ENCODE measurements around the gene HNF1B.
A peak's percentile ranks its signal among the peaks of the same experiment; 100 is the strongest.

The HNF1B gene

GRCh38 chr17:37731056-37731455 is 13.8 kb downstream of the HNF1B start:
- DNase-seq: no peak

GRCh38 chr17:37729905-37730304 is 15.0 kb downstream of the HNF1B start:
- DNase-seq: no peak

GRCh38 chr17:37726891-37727675 is 17.8 kb downstream of the HNF1B start:
- no peak for DNase-seq

- DNase-seq: no peak
These were observed 18.6 kb downstream of the HNF1B start for GRCh38 chr17:37726248-37726647.

- no peak for DNase-seq
These were observed 19.2 kb downstream of the HNF1B start for GRCh38 chr17:37725601-37726146.

GRCh38 chr17:37725021-37725595 is 19.8 kb downstream of the HNF1B start:
- no peak for DNase-seq

GRCh38 chr17:37720989-37721388 is 23.9 kb downstream of the HNF1B start:
- DNase-seq: no peak

GRCh38 chr17:37719866-37720265 is 25.0 kb downstream of the HNF1B start:
- no peak for DNase-seq

GRCh38 chr17:37718324-37719048 is 26.4 kb downstream of the HNF1B start:
- DNase-seq: no peak

- DNase-seq: no peak
These were observed 27.1 kb downstream of the HNF1B start for GRCh38 chr17:37717627-37718323.

- DNase-seq: peak; percentile 32 to 41
These were observed 30.0 kb downstream of the HNF1B start for GRCh38 chr17:37714897-37715296.

GRCh38 chr17:37713624-37714023 is 31.2 kb downstream of the HNF1B start:
- DNase-seq: no peak

- DNase-seq: no peak
These were observed 31.8 kb downstream of the HNF1B start for GRCh38 chr17:37713028-37713431.

- DNase-seq: no peak
These were observed 33.7 kb downstream of the HNF1B start for GRCh38 chr17:37711113-37711512.

- peak; percentile 94 to 95 for DNase-seq
These were observed 34.4 kb downstream of the HNF1B start for GRCh38 chr17:37710344-37710886.

GRCh38 chr17:37708616-37709212 is 36.1 kb downstream of the HNF1B start:
- DNase-seq: no peak

- DNase-seq: no peak
These were observed 36.7 kb downstream of the HNF1B start for GRCh38 chr17:37708008-37708615.

- DNase-seq: no peak
These were observed 38.4 kb downstream of the HNF1B start for GRCh38 chr17:37706446-37706845.

- no peak for DNase-seq
These were observed 42.3 kb downstream of the HNF1B start for GRCh38 chr17:37702598-37702997.

GRCh38 chr17:37701496-37701898 is 43.4 kb downstream of the HNF1B start:
- DNase-seq: peak in 1 of 2 experiments; percentile 22

- DNase-seq: no peak
These were observed 44.0 kb downstream of the HNF1B start for GRCh38 chr17:37700881-37701280.
